HepG2 (cell line): ENCODE results near the gene SPATS2. TPM values are rescaled to one million over a fixed set of nuclear protein-coding genes. Genes with fewer than 3 reads are reported as not detected.

ENCODE experiments used
- ATF7 ChIP-seq, 2 experiments: fragments of 450-650 bp in 1 of 2; sonication (generic) in 1 of 2; formaldehyde crosslinking in 1 of 2; IDR thresholded peaks; 2 replicates each; pipeline versions ENCODE4 v1.4.0 to v1.6.1; 2016 to 2020; ENCODE audit warnings: antibody characterized with exemption in 1 of 2, mild to moderate bottlenecking in 1 of 2, missing genetic modification reagents in 1 of 2
- CHCHD3 ChIP-seq: sonication (generic); formaldehyde crosslinking; IDR thresholded peaks from 2 replicates; pipeline ENCODE4 v1.8.0; 2022; ENCODE audit warnings: mild to moderate bottlenecking, missing genetic modification reagents, moderate library complexity
- FOXA3 ChIP-seq: IDR thresholded peaks from 2 replicates; pipeline ENCODE4 v1.6.1; 2016; ENCODE audit warnings: missing genetic modification reagents, missing compliant biosample characterization
- FOXJ3 ChIP-seq: sonication (generic); formaldehyde crosslinking; IDR thresholded peaks from 2 replicates; pipeline ENCODE4 v1.4.0; 2020; ENCODE audit warnings: missing genetic modification reagents, mild to moderate bottlenecking, borderline replicate concordance
- GATAD1 ChIP-seq: IDR thresholded peaks from 2 replicates; pipeline ENCODE4 v1.6.1; 2016; ENCODE audit warnings: missing genetic modification reagents, missing compliant biosample characterization
- GATAD2A ChIP-seq: IDR thresholded peaks from 2 replicates; pipeline ENCODE4 v1.6.1; 2016
- HDAC6 ChIP-seq: fragments of 200-600 bp; sonication (generic); IDR thresholded peaks from 2 replicates; pipeline ENCODE4 v1.7.0; 2017; ENCODE audit warnings: mild to moderate bottlenecking, antibody characterized with exemption, low read length, low read depth
- KDM2A ChIP-seq: sonication (generic); formaldehyde crosslinking; IDR thresholded peaks from 2 replicates; pipeline ENCODE4 v1.4.0; 2020; ENCODE audit warnings: low read depth, missing genetic modification reagents, borderline replicate concordance
- KLF9 ChIP-seq: IDR thresholded peaks from 2 replicates; pipeline ENCODE4 v1.6.1; 2016; ENCODE audit warnings: low read depth
- LCORL ChIP-seq, 2 experiments: fragments of 450-650 bp in 1 of 2; sonication (generic) in 1 of 2; formaldehyde crosslinking in 1 of 2; IDR thresholded peaks; 2 replicates each; pipeline versions ENCODE4 v1.5.0 to v1.6.1; 2017 to 2020; ENCODE audit warnings: antibody characterized with exemption in 1 of 2, missing genetic modification reagents in 1 of 2
- MEIS2 ChIP-seq: sonication (generic); formaldehyde crosslinking; IDR thresholded peaks from 2 replicates; pipeline ENCODE4 v1.9.0; 2021; ENCODE audit warnings: mild to moderate bottlenecking, missing genetic modification reagents
- MIER3 ChIP-seq: IDR thresholded peaks from 2 replicates; pipeline ENCODE4 v1.6.1; 2016; ENCODE audit warnings: missing compliant biosample characterization, borderline replicate concordance
- NCOA5 ChIP-seq: sonication (generic); formaldehyde crosslinking; IDR thresholded peaks from 2 replicates; pipeline ENCODE4 v1.4.0; 2020; ENCODE audit warnings: missing genetic modification reagents
- NFE2 ChIP-seq: sonication (generic); formaldehyde crosslinking; IDR thresholded peaks from 2 replicates; pipeline ENCODE4 v1.4.0; 2020; ENCODE audit warnings: missing genetic modification reagents
- RBM22 ChIP-seq: fragments of 200-400 bp; formaldehyde crosslinking; optimal IDR thresholded peaks from 2 replicates; pipeline ENCODE3; 2017; ENCODE audit warnings: mild to moderate bottlenecking, low read length, moderate library complexity
- SP4 ChIP-seq: sonication (generic); formaldehyde crosslinking; IDR thresholded peaks from 2 replicates; pipeline ENCODE4 v1.8.1; 2023; ENCODE audit warnings: mild to moderate bottlenecking, missing genetic modification reagents
- TGIF2 ChIP-seq: IDR thresholded peaks from 2 replicates; pipeline ENCODE4 v1.6.1; 2016; ENCODE audit warnings: control low read depth, missing compliant biosample characterization
- ZBTB8A ChIP-seq: sonication (generic); formaldehyde crosslinking; IDR thresholded peaks from 2 replicates; pipeline ENCODE4 v1.4.0; 2020; ENCODE audit warnings: mild to moderate bottlenecking, low read depth, missing genetic modification reagents, borderline replicate concordance
- ZFP36L2 ChIP-seq: sonication (generic); formaldehyde crosslinking; IDR thresholded peaks from 2 replicates; pipeline ENCODE4 v1.4.0; 2020; ENCODE audit warnings: missing genetic modification reagents
- ZFP37 ChIP-seq: sonication (generic); formaldehyde crosslinking; IDR thresholded peaks from 2 replicates; pipeline ENCODE4 v1.4.0; 2020; ENCODE audit warnings: missing genetic modification reagents, borderline replicate concordance
- ZFYVE20 ChIP-seq: sonication (generic); formaldehyde crosslinking; IDR thresholded peaks from 2 replicates; pipeline ENCODE4 v1.8.0; 2023; ENCODE audit warnings: low read depth, mild to moderate bottlenecking, moderate library complexity, missing genetic modification reagents, borderline replicate concordance
- ZIK1 ChIP-seq: sonication (generic); formaldehyde crosslinking; IDR thresholded peaks from 2 replicates; pipeline ENCODE4 v1.5.0; 2020; ENCODE audit warnings: mild to moderate bottlenecking, low read depth, missing genetic modification reagents, borderline replicate concordance
- ZNF251 ChIP-seq: sonication (generic); formaldehyde crosslinking; IDR thresholded peaks from 2 replicates; pipeline ENCODE4 v1.9.0; 2021; ENCODE audit warnings: mild to moderate bottlenecking, missing genetic modification reagents
- ZNF34 ChIP-seq: sonication (generic); formaldehyde crosslinking; IDR thresholded peaks from 2 replicates; pipeline ENCODE4 v1.4.0; 2020; ENCODE audit warnings: mild to moderate bottlenecking, missing genetic modification reagents, borderline replicate concordance
- ZNF441 ChIP-seq: sonication (generic); formaldehyde crosslinking; IDR thresholded peaks from 2 replicates; pipeline ENCODE4 v1.7.0; 2021; ENCODE audit warnings: missing genetic modification reagents, borderline replicate concordance
- ZNF75D ChIP-seq: sonication (generic); formaldehyde crosslinking; IDR thresholded peaks from 2 replicates; pipeline ENCODE4 v1.8.1; 2023; ENCODE audit warnings: missing genetic modification reagents, mild to moderate bottlenecking, borderline replicate concordance
- ZNF781 ChIP-seq: sonication (generic); formaldehyde crosslinking; IDR thresholded peaks from 2 replicates; pipeline ENCODE4 v1.5.1; 2020; ENCODE audit warnings: borderline replicate concordance, mild to moderate bottlenecking, missing genetic modification reagents; ENCODE audit errors: not compliant biosample characterization
- polyA plus RNA-seq, 8 experiments: library from polyadenylated mRNA; depleted of rRNA in 3 of 8; stranded (reverse) in 7 of 8; unstranded in 1 of 8; fragments of >200 nt; fragmentation: Illumina TruSeq in 4 of 8; extraction: Trizol in 4 of 8; gene quantifications; 2 replicates each; pipeline versions ENCODE4 v1.2.1 to v1.2.3, GENCODE V29; 2011 to 2016; ENCODE audit warnings: low read depth in 4 of 8, missing spikeins in 1 of 8, mixed read lengths in 1 of 8; ENCODE audit not compliant: insufficient read depth in 1 of 8
- total RNA-seq, 5 experiments: library from RNA; depleted of rRNA; stranded (reverse); fragments of >200 nt; fragmentation: Illumina TruSeq; extraction: Trizol; gene quantifications; 2 replicates each; pipeline ENCODE4 v1.2.3, GENCODE V29; 2016; ENCODE audit warnings: low read depth in 1 of 5
- TF ChIP-seq, protein P1 (sequence below): sonication (generic); formaldehyde crosslinking; IDR thresholded peaks from 2 replicates; pipeline ENCODE4 v1.4.0; 2020; ENCODE audit warnings: missing genetic modification reagents
- TF ChIP-seq, protein P2 (sequence below): sonication (generic); formaldehyde crosslinking; conservative IDR thresholded peaks from 2 replicates; pipeline ENCODE4 v1.8.1; 2023; ENCODE audit warnings: missing genetic modification reagents

SPATS2 gene
- total and polyA plus RNA-seq, 2 of the 13 experiments (the other 11 are each of a cell fraction or from before 2014, with no cell fraction given) = 19.3 to 28.1 TPM

DNA sequence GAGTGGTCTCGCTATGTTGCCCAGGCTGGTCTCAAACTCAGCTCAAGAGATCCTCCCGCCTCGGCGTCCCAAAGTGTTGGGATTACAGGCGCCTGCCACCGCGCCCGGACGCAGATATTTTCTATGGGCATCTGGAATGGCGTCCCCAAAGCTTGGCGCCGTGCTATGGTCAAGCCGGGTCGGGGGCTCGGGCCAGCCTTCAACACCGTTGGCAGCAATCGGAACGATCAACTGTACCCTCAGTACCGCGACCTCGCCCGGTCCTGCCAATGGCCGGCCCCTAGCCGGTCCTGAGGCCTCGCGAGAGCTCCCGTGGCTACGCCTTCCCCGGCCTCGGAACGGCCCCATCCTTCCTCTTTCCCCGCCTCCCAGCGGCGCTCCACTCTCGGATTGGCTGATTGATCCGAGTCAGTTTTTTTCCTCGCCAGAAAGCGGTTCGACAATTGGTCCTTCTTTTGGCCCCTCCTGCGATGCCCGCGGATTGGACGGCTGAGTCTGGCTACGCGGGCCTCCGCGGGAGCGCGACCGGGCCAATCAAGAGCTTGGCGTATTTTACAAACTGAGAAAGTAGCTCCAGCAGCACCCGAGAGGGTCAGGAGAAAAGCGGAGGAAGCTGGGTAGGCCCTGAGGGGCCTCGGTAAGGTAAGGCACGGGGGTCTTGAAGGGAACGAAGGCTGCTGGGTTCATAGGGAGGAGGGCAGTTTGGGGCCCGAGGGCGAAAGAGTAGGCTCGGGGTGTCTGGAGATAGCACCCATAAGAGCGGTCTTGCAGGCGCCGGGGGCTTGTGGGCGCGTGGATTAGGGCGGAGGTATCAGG, 44.3 kb upstream of the SPATS2 start, which contains the start of gene TROAP (continued):
- TF ChIP-seq KDM2A (peak; percentile 58), FOXA3 (no peak), GATAD1 (peak; percentile 95), ZFP36L2 (CRISPR knock-in tag) (no peak), ZNF441 (CRISPR knock-in tag) (no peak), HDAC6 (no peak), ZNF781 (CRISPR knock-in tag) (no peak), LCORL (IDR thresholded peaks at IDR 0.05) (no peak), LCORL (CRISPR knock-in tag; IDR thresholded peaks at IDR 0.05) (0 out of 2 replicates have a peak, but pooled peaks have one; percentile 30), KLF9 (no peak), TGIF2 (CRISPR knock-in tag) (peak; percentile 90), NFE2 (no peak), MEIS2 (CRISPR knock-in tag) (peak; percentile 17; the same call in 1 of the 2 replicates), ZBTB8A (CRISPR knock-in tag) (no peak), ZFP37 (CRISPR knock-in tag) (no peak), GATAD2A (CRISPR knock-in tag) (0 out of 2 replicates have a peak, but pooled peaks have one; percentile 11), RBM22 (no peak), MIER3 (CRISPR knock-in tag) (peak; percentile 38; the same call in 1 of the 2 replicates), ZFYVE20 (CRISPR knock-in tag) (no peak), ATF7 (IDR thresholded peaks at IDR 0.05) (no peak), ATF7 (CRISPR knock-in tag; IDR thresholded peaks at IDR 0.05) (no peak), SP4 (CRISPR knock-in tag) (peak; percentile 83), FOXJ3 (CRISPR knock-in tag) (no peak), ZNF251 (CRISPR knock-in tag) (no peak), ZNF34 (CRISPR knock-in tag) (no peak), ZNF75D (CRISPR knock-in tag) (no peak), NCOA5 (no peak), CHCHD3 (no peak), ZIK1 (CRISPR knock-in tag) (no peak)
- TF ChIP-seq, protein P1, sequence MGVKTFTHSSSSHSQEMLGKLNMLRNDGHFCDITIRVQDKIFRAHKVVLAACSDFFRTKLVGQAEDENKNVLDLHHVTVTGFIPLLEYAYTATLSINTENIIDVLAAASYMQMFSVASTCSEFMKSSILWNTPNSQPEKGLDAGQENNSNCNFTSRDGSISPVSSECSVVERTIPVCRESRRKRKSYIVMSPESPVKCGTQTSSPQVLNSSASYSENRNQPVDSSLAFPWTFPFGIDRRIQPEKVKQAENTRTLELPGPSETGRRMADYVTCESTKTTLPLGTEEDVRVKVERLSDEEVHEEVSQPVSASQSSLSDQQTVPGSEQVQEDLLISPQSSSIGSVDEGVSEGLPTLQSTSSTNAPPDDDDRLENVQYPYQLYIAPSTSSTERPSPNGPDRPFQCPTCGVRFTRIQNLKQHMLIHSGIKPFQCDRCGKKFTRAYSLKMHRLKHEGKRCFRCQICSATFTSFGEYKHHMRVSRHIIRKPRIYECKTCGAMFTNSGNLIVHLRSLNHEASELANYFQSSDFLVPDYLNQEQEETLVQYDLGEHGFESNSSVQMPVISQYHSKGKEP (CRISPR knock-in tag) = no peak
- TF ChIP-seq, protein P2, sequence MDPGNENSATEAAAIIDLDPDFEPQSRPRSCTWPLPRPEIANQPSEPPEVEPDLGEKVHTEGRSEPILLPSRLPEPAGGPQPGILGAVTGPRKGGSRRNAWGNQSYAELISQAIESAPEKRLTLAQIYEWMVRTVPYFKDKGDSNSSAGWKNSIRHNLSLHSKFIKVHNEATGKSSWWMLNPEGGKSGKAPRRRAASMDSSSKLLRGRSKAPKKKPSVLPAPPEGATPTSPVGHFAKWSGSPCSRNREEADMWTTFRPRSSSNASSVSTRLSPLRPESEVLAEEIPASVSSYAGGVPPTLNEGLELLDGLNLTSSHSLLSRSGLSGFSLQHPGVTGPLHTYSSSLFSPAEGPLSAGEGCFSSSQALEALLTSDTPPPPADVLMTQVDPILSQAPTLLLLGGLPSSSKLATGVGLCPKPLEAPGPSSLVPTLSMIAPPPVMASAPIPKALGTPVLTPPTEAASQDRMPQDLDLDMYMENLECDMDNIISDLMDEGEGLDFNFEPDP (CRISPR knock-in tag) = no peak
